H1 (cell line): ENCODE results near the gene ATG7. TPM values are rescaled to one million over a fixed set of nuclear protein-coding genes. Genes with fewer than 3 reads are reported as not detected.

ENCODE experiments used
- CTCF ChIA-PET: fragments of 300-600 bp; sonication (Branson Sonifier 250); formaldehyde crosslinking; loops from one replicate; lab custom pipeline; 2021; ENCODE audit not compliant: partially characterized antibody; lab: Charles Lee
- POLR2A ChIA-PET: fragments of 300-600 bp; sonication (Branson Sonifier 250); formaldehyde crosslinking; loops from one replicate; lab custom pipeline; 2021; ENCODE audit warnings: inconsistent platforms; ENCODE audit not compliant: partially characterized antibody; lab: Charles Lee
- DNase-seq, 2 experiments: peaks; one replicate each; pipeline versions ENCODE4 v3.0.0 to v3.0.0-alpha.2; 2010 to 2022; ENCODE audit warnings: low spot score in 2 of 2, low read depth in 1 of 2, mixed read lengths in 1 of 2
- FAIRE-seq: peaks from 2 replicates; lab custom pipeline; 2011; peaks lifted over from hg19 to GRCh38; lab: Jason Lieb, UNC
- H2AFZ ChIP-seq: 2 replicates; pipeline ENCODE4 v1.8.1; 2012; ENCODE audit warnings: low read length, inconsistent platforms
- H2AK5ac ChIP-seq: 2 replicates; pipeline ENCODE4 v1.6.1; 2013; ENCODE audit warnings: low read depth, low read length
- H2BK120ac ChIP-seq: replicated peaks from 2 replicates; pipeline ENCODE3; 2013; ENCODE audit warnings: low read depth, low read length, inconsistent platforms
- H2BK12ac ChIP-seq: 2 replicates; pipeline ENCODE4 v1.6.1; 2013; ENCODE audit warnings: low read depth, low read length
- H2BK15ac ChIP-seq: 2 replicates; pipeline ENCODE4 v1.6.1; 2013; ENCODE audit warnings: low read length
- H2BK20ac ChIP-seq: 2 replicates; pipeline ENCODE4 v1.6.1; 2013; ENCODE audit warnings: low read length
- H2BK5ac ChIP-seq: 2 replicates; pipeline ENCODE4 v1.6.1; 2013; ENCODE audit warnings: low read depth, low read length
- H3K14ac ChIP-seq: 2 replicates; pipeline ENCODE4 v1.6.1; 2013; ENCODE audit warnings: inconsistent platforms; ENCODE audit not compliant: insufficient read length
- H3K18ac ChIP-seq: 2 replicates; pipeline ENCODE4 v1.6.1; 2013; ENCODE audit warnings: low read length; ENCODE audit errors: extremely low read depth
- H3K23ac ChIP-seq: 2 replicates; pipeline ENCODE4 v1.6.1; 2013; ENCODE audit warnings: inconsistent platforms; ENCODE audit not compliant: insufficient read length
- H3K23me2 ChIP-seq: 2 replicates; pipeline ENCODE4 v1.6.1; 2013; ENCODE audit warnings: low read depth, low read length
- H3K27ac ChIP-seq: 2 replicates; pipeline ENCODE4 v1.6.1; 2011; ENCODE audit warnings: low read depth, low read length, inconsistent platforms
- H3K27me3 ChIP-seq, 4 experiments: replicated peaks in 1 of 4; 1 replicate in 1 of 4; 2 replicates in 3 of 4; pipeline versions ENCODE4 v1.6.1 to v1.8.1; 2011 to 2013; ENCODE audit warnings: low read length in 3 of 4, mild to moderate bottlenecking in 3 of 4, inconsistent platforms in 2 of 4, mixed read lengths in 2 of 4, moderate library complexity in 1 of 4; ENCODE audit not compliant: control insufficient read depth in 3 of 4, insufficient read depth in 3 of 4; ENCODE audit errors: extremely low read depth in 1 of 4
- H3K36me3 ChIP-seq, 4 experiments: 2 replicates each; pipeline versions ENCODE4 v1.6.1 to v1.8.1; 2011 to 2013; ENCODE audit warnings: mild to moderate bottlenecking in 4 of 4, low read length in 3 of 4, moderate library complexity in 2 of 4, control low read depth in 1 of 4, inconsistent platforms in 1 of 4; ENCODE audit not compliant: insufficient read depth in 4 of 4, control insufficient read depth in 2 of 4
- H3K4ac ChIP-seq: replicated peaks from 2 replicates; pipeline ENCODE3; 2013; ENCODE audit warnings: low read length, low read depth, mixed read lengths, inconsistent platforms; ENCODE audit not compliant: insufficient read length
- H3K4me1 ChIP-seq, 4 experiments: replicated peaks in 1 of 4; 1 replicate in 1 of 4; 2 replicates in 3 of 4; pipeline versions ENCODE4 v1.6.1 to v1.8.1; 2011 to 2013; ENCODE audit warnings: low read length in 3 of 4, inconsistent platforms in 2 of 4, mixed read lengths in 1 of 4; ENCODE audit not compliant: insufficient read depth in 4 of 4, control insufficient read depth in 3 of 4
- H3K4me2 ChIP-seq, 2 experiments: 2 replicates each; pipeline versions ENCODE4 v1.6.1 to v1.8.1; 2011 to 2013; ENCODE audit warnings: low read depth in 2 of 2, low read length in 2 of 2, control low read depth in 1 of 2, inconsistent platforms in 1 of 2, mild to moderate bottlenecking in 1 of 2; ENCODE audit not compliant: insufficient read depth in 1 of 2
- H3K4me3 ChIP-seq, 4 experiments: fragments of 200-600, 300-600 bp in 1 of 4; sonication (generic), shearing (Covaris generic), sonication (Bioruptor Twin) in 1 of 4; 2 replicates each; pipeline versions ENCODE4 v1.5.1 to v1.8.1; 2011 to 2016; ENCODE audit warnings: low read length in 4 of 4, low read depth in 3 of 4, control low read depth in 2 of 4, inconsistent platforms in 2 of 4, mild to moderate bottlenecking in 2 of 4, mixed read lengths in 1 of 4, moderate library complexity in 1 of 4; ENCODE audit not compliant: insufficient read depth in 2 of 4; ENCODE audit errors: extremely low read depth in 1 of 4
- H3K56ac ChIP-seq: replicated peaks from 2 replicates; pipeline ENCODE3; 2013; ENCODE audit warnings: low read depth, mild to moderate bottlenecking, mixed read lengths, low read length, inconsistent platforms; ENCODE audit not compliant: insufficient read length
- H3K79me1 ChIP-seq: 2 replicates; pipeline ENCODE4 v1.6.1; 2013; ENCODE audit warnings: low read depth, low read length, control low read depth
- H3K79me2 ChIP-seq, 2 experiments: 2 replicates each; pipeline versions ENCODE4 v1.6.1 to v1.8.1; 2012 to 2013; ENCODE audit warnings: low read length in 2 of 2, mild to moderate bottlenecking in 2 of 2, inconsistent platforms in 1 of 2; ENCODE audit not compliant: insufficient read depth in 2 of 2, control insufficient read depth in 1 of 2
- H3K9ac ChIP-seq, 4 experiments: replicated peaks in 1 of 4; 1 replicate in 1 of 4; 2 replicates in 3 of 4; pipeline versions ENCODE4 v1.6.1 to v1.8.1; 2011 to 2013; ENCODE audit warnings: low read depth in 3 of 4, low read length in 3 of 4, control low read depth in 2 of 4, mild to moderate bottlenecking in 2 of 4, moderate library complexity in 2 of 4, inconsistent platforms in 1 of 4; ENCODE audit errors: extremely low read depth in 1 of 4
- H3K9me3 ChIP-seq, 2 experiments: 2 replicates each; pipeline versions ENCODE4 v1.6.1 to v1.8.1; 2012 to 2013; ENCODE audit warnings: mild to moderate bottlenecking in 2 of 2, moderate library complexity in 2 of 2, control low read depth in 1 of 2, inconsistent platforms in 1 of 2, low read depth in 1 of 2, low read length in 1 of 2, mixed read lengths in 1 of 2; ENCODE audit not compliant: insufficient read depth in 2 of 2
- H4K20me1 ChIP-seq, 2 experiments: replicated peaks in 1 of 2; 2 replicates each; pipeline versions ENCODE3 to v1.8.1; 2011 to 2013; ENCODE audit warnings: inconsistent platforms in 2 of 2, low read length in 2 of 2, mild to moderate bottlenecking in 1 of 2; ENCODE audit not compliant: insufficient read depth in 2 of 2, control insufficient read depth in 1 of 2
- H4K5ac ChIP-seq: 2 replicates; pipeline ENCODE4 v1.6.1; 2013; ENCODE audit warnings: low read length, low read depth, mixed read lengths, inconsistent platforms; ENCODE audit not compliant: insufficient read length
- H4K8ac ChIP-seq: 2 replicates; pipeline ENCODE4 v1.8.0; 2013; ENCODE audit warnings: mild to moderate bottlenecking, moderate library complexity, low read length, inconsistent platforms; ENCODE audit not compliant: insufficient read depth; ENCODE audit errors: extremely low read depth
- H4K91ac ChIP-seq: replicated peaks from 2 replicates; pipeline ENCODE3; 2013; ENCODE audit warnings: low read length, mixed read lengths, inconsistent platforms; ENCODE audit not compliant: insufficient read length
- CBX5 ChIP-seq: fragments of 300-800, 300-1000 bp; sonication (generic); IDR thresholded peaks from 2 replicates; pipeline ENCODE4 v1.7.1; 2016; ENCODE audit warnings: antibody characterized with exemption, low read length, low read depth
- WGBS, 2 experiments: shearing (Covaris generic) in 1 of 2; methylation state at CpG; one replicate each; pipeline versions ENCODE4 v1.1.6 to v1.1.7; 2013 to 2015; ENCODE audit warnings: low lambda C conversion rate in 2 of 2, mixed read lengths in 2 of 2, inconsistent platforms in 1 of 2, low coverage in 1 of 2, missing lambda C conversion rate in 1 of 2; ENCODE audit not compliant: insufficient replicate concordance in 2 of 2, insufficient coverage in 1 of 2, insufficient read length in 1 of 2; ENCODE audit errors: extremely low coverage in 1 of 2, missing lambda C conversion rate in 1 of 2; 5-methylcytosine and 5-hydroxymethylcytosine counted together
- polyA plus RNA-seq, 7 experiments: library from polyadenylated mRNA; depleted of rRNA in 3 of 7; stranded (reverse) in 5 of 7; unstranded in 2 of 7; fragments of >200 nt in 5 of 7; fragments of 200-250 nt in 2 of 7; gene quantifications; 1 replicate in 5 of 7; 2 replicates in 1 of 7; 4 replicates in 1 of 7; pipeline versions ENCODE4 v1.2.1 to v1.2.3, GENCODE V29; 2011 to 2013; ENCODE audit warnings: missing spikeins in 2 of 7, mixed read lengths in 2 of 7
- total RNA-seq: library from RNA; stranded (reverse); fragmentation: NEBNext Ultra II Directional; extraction: Animal tissue kit (Norgen Biotek cat#: 25700); gene quantifications from 2 replicates; pipeline ENCODE4 v1.2.1, GENCODE V29; 2021

Gene ATG7
- total and polyA plus RNA-seq, 2 of the 8 experiments (the other 6 are each of a cell fraction or from before 2014, with no cell fraction given): 15.0 to 19.1 TPM

- Histone ChIP-seq H2BK12ac (no peak overlapping the region), H4K20me1 (no peaks in the 10 kb centered on the region), H4K5ac (no peak overlapping the region), H3K56ac (no peak overlapping the region), H2BK15ac (no peak overlapping the region), H4K91ac (no peak overlapping the region), H3K27ac (no peak overlapping the region), H2BK20ac (no peak overlapping the region), H2BK120ac (no peak overlapping the region), H3K18ac (no peak overlapping the region), H3K9me3 (no peaks in the 10 kb centered on the region), H3K23ac (no peak overlapping the region), H2AFZ (no peak overlapping the region), H3K4me2 (no peak overlapping the region), H2BK5ac (no peak overlapping the region), H3K36me3 (peaks cover 0 to 7% (median under 1%) of the 10 kb centered on the region in 4 experiments; a peak in 5 of 8 replicates), H3K14ac (no peak overlapping the region), H4K8ac (no peak overlapping the region), H3K9ac (no peak overlapping the region), H3K4me1 (peaks cover 0 to 3% (median 0%) of the 10 kb centered on the region in 4 experiments; a peak in 1 of 7 replicates), H3K79me1 (no peaks in the 10 kb centered on the region), H3K4ac (no peak overlapping the region), H3K79me2 (no peaks in the 10 kb centered on the region), H3K23me2 (no peaks in the 10 kb centered on the region), H3K4me3 (no peak overlapping the region), H2AK5ac (no peak overlapping the region), H3K27me3 (no peaks in the 10 kb centered on the region)
- DNase-seq (no peak), FAIRE-seq (no peak)
- ChIA-PET CTCF (interaction anchor here (0.6 to 1.1 kb wide), 3 partner anchors 15 to 354 kb away, joined by 3 to 4 read pairs (median 4); no protein-coding TSS in a partner anchor), POLR2A (interaction anchor here (0.6 kb wide), 1 partner anchor 40 kb away, joined by 3 read pairs; no protein-coding TSS in a partner anchor)
- WGBS, 2 experiments: 80% methylated on average over 2 of the region's 2 CpGs; no CpG with 5 or more reads in 1 of the 2 experiments
- TF ChIP-seq CBX5: no peak
Observed at GRCh38 chr3:11363715-11364114, 91.5 kb downstream of the ATG7 start.
